H1 (cell line): Measurements from ENCODE around the gene SUMF1.

Experiments used
- BACH1 ChIP-seq: IDR thresholded peaks from 2 replicates; pipeline ENCODE4 v1.6.1; 2012; ENCODE audit warnings: low read length, improper control_type of control experiment
- CEBPB ChIP-seq: IDR thresholded peaks from 2 replicates; pipeline ENCODE4 v1.6.1; 2012; ENCODE audit warnings: low read depth, low read length
- EP300 ChIP-seq, 2 experiments: IDR thresholded peaks; 1 replicate in 1 of 2; 2 replicates in 1 of 2; pipeline ENCODE4 v1.6.1; 2011 to 2012; ENCODE audit warnings: low read depth in 2 of 2, low read length in 2 of 2, mild to moderate bottlenecking in 2 of 2, borderline replicate concordance in 1 of 2, inconsistent platforms in 1 of 2, moderate library complexity in 1 of 2
- JUN ChIP-seq: IDR thresholded peaks from 2 replicates; pipeline ENCODE4 v1.6.1; 2011; ENCODE audit warnings: low read depth, mild to moderate bottlenecking, improper control_type of control experiment, low read length
- POLR2A ChIP-seq, 2 experiments: IDR thresholded peaks; 1 replicate in 1 of 2; 2 replicates in 1 of 2; pipeline ENCODE4 v1.6.1; 2011; ENCODE audit warnings: low read depth in 2 of 2, low read length in 2 of 2, mild to moderate bottlenecking in 2 of 2; ENCODE audit errors: control extremely low read depth in 1 of 2
- SIN3A ChIP-seq, 2 experiments: IDR thresholded peaks in 1 of 2; conservative IDR thresholded peaks in 1 of 2; 2 replicates each; pipeline ENCODE4 v1.6.1; 2011 to 2012; ENCODE audit warnings: low read length in 2 of 2, improper control_type of control experiment in 1 of 2, low read depth in 1 of 2, mild to moderate bottlenecking in 1 of 2
- TCF12 ChIP-seq: IDR thresholded peaks from 2 replicates; pipeline ENCODE4 v1.6.1; 2011; ENCODE audit warnings: low read depth, mild to moderate bottlenecking, low read length
- YY1 ChIP-seq: IDR thresholded peaks from 2 replicates; pipeline ENCODE4 v1.6.1; 2011; ENCODE audit warnings: low read depth, mild to moderate bottlenecking, low read length
- TF ChIP-seq, protein P1 (sequence below): IDR thresholded peaks from 2 replicates; pipeline ENCODE4 v1.6.1; 2012; ENCODE audit warnings: inconsistent platforms
- TF ChIP-seq, protein P2 (sequence below): IDR thresholded peaks from 2 replicates; pipeline ENCODE4 v1.6.1; 2012; ENCODE audit warnings: inconsistent platforms
- TF ChIP-seq, protein P3 (sequence below), 3 experiments: IDR thresholded peaks; 1 replicate in 2 of 3; 2 replicates in 1 of 3; pipeline versions ENCODE4 v1.5.1 to v1.6.1; 2011; ENCODE audit warnings: low read length in 3 of 3, mild to moderate bottlenecking in 3 of 3, inconsistent platforms in 2 of 3, low read depth in 1 of 3, moderate library complexity in 1 of 3; ENCODE audit not compliant: insufficient read depth in 1 of 3; ENCODE audit errors: control extremely low read depth in 1 of 3
- TF ChIP-seq, protein P4 (sequence below): IDR thresholded peaks from 2 replicates; pipeline ENCODE4 v1.6.1; 2011; ENCODE audit warnings: low read length, improper control_type of control experiment

DNA sequence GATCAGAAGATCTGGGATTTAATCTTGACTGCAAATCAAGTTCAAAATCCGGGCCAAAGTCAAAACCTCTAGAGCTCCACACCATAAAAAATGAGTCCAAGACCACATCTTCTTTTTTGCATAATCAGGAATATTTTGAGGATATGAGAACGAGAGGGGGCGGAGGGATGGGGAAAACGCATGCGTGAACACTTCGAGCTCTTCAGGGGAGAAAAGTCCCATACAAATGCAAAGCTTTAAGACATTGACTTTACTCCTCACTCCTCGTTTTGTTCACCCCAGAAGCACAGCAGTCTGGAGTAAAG lies 68.2 kb downstream of the SUMF1 start:
- TF ChIP-seq POLR2A (IDR thresholded peaks at IDR 0.05; ENCODE audit: control extremely low read depth in 1 of 2, low read depth in 2 of 2, low read length in 2 of 2) (no peak), BACH1 (no peak), CEBPB (no peak), JUN (no peak), TCF12 (no peak), YY1 (no peak), SIN3A (conservative IDR thresholded peaks at IDR 0.05 in 1 of 2, IDR thresholded peaks at IDR 0.05 in 1 of 2; ENCODE audit: low read depth in 1 of 2, low read length in 2 of 2) (no peak), EP300 (IDR thresholded peaks at IDR 0.05; ENCODE audit: borderline replicate concordance in 1 of 2, low read depth in 2 of 2, low read length in 2 of 2) (no peak)
- TF ChIP-seq, protein P1, sequence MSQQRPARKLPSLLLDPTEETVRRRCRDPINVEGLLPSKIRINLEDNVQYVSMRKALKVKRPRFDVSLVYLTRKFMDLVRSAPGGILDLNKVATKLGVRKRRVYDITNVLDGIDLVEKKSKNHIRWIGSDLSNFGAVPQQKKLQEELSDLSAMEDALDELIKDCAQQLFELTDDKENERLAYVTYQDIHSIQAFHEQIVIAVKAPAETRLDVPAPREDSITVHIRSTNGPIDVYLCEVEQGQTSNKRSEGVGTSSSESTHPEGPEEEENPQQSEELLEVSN = no peak
- TF ChIP-seq, protein P2, sequence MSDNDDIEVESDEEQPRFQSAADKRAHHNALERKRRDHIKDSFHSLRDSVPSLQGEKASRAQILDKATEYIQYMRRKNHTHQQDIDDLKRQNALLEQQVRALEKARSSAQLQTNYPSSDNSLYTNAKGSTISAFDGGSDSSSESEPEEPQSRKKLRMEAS = no peak
- TF ChIP-seq, protein P3, sequence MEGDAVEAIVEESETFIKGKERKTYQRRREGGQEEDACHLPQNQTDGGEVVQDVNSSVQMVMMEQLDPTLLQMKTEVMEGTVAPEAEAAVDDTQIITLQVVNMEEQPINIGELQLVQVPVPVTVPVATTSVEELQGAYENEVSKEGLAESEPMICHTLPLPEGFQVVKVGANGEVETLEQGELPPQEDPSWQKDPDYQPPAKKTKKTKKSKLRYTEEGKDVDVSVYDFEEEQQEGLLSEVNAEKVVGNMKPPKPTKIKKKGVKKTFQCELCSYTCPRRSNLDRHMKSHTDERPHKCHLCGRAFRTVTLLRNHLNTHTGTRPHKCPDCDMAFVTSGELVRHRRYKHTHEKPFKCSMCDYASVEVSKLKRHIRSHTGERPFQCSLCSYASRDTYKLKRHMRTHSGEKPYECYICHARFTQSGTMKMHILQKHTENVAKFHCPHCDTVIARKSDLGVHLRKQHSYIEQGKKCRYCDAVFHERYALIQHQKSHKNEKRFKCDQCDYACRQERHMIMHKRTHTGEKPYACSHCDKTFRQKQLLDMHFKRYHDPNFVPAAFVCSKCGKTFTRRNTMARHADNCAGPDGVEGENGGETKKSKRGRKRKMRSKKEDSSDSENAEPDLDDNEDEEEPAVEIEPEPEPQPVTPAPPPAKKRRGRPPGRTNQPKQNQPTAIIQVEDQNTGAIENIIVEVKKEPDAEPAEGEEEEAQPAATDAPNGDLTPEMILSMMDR (IDR thresholded peaks at IDR 0.05; ENCODE audit: control extremely low read depth in 1 of 3, insufficient read depth in 1 of 3, low read depth in 1 of 3, low read length in 3 of 3) = no peak
- TF ChIP-seq, protein P4, sequence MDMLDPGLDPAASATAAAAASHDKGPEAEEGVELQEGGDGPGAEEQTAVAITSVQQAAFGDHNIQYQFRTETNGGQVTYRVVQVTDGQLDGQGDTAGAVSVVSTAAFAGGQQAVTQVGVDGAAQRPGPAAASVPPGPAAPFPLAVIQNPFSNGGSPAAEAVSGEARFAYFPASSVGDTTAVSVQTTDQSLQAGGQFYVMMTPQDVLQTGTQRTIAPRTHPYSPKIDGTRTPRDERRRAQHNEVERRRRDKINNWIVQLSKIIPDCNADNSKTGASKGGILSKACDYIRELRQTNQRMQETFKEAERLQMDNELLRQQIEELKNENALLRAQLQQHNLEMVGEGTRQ = no peak
